ENCODE data around the gene SFMBT1.

Gene SFMBT1

DNA sequence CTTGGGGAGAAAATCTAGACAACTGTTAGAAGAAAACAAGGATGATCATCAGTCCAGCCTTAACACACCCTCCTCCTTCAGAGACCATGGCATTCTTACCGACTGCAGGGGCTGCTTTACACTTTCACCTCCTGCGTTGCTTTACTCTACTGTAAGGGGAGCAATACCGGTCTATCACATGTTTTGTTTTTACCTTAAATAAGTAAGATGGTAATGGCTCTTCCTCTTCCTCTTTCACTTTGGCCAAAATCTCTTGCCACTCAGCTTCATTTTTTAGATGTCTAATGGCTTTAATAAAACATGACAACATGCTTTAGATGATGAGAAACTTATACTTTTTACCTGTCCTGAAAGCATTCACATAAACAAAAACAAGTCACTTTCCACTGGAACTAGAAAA, 115.1 kb downstream of the SFMBT1 start:
- peak overlapping the region; percentile 22 for H3K4me2 ChIP-seq (ENCODE audit: low read length)
- no peaks in the 10 kb centered on the region for H3K27me3 ChIP-seq (ENCODE audit: control insufficient read depth, low read length)
- no peaks in the 10 kb centered on the region; the same call in 1 of the 2 replicates for H3K36me3 ChIP-seq (ENCODE audit: control insufficient read depth, low read length)
- no peaks in the 10 kb centered on the region for H3K9me2 ChIP-seq (replicated peaks; ENCODE audit: control insufficient read depth, low read length)
- H3K9me3 ChIP-seq (ENCODE audit: control insufficient read depth, insufficient read depth, low read length) = no peaks in the 10 kb centered on the region
- H3F3A ChIP-seq (ENCODE audit: control insufficient read depth, insufficient read depth) = no peaks in the 10 kb centered on the region
- TF ChIP-seq, protein P1, sequence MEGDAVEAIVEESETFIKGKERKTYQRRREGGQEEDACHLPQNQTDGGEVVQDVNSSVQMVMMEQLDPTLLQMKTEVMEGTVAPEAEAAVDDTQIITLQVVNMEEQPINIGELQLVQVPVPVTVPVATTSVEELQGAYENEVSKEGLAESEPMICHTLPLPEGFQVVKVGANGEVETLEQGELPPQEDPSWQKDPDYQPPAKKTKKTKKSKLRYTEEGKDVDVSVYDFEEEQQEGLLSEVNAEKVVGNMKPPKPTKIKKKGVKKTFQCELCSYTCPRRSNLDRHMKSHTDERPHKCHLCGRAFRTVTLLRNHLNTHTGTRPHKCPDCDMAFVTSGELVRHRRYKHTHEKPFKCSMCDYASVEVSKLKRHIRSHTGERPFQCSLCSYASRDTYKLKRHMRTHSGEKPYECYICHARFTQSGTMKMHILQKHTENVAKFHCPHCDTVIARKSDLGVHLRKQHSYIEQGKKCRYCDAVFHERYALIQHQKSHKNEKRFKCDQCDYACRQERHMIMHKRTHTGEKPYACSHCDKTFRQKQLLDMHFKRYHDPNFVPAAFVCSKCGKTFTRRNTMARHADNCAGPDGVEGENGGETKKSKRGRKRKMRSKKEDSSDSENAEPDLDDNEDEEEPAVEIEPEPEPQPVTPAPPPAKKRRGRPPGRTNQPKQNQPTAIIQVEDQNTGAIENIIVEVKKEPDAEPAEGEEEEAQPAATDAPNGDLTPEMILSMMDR (IDR thresholded peaks at IDR 0.05; ENCODE audit: low read depth, low read length, poor library complexity, severe bottlenecking) = no peak
- H3K27ac ChIP-seq (ENCODE audit: low read depth, low read length) = no peak overlapping the region
- H3K79me2 ChIP-seq (ENCODE audit: control insufficient read depth, low read length) = no peaks in the 10 kb centered on the region
- H3K4me3 ChIP-seq (ENCODE audit: low read length) = no peak overlapping the region
- no peaks in the 10 kb centered on the region for H4K20me1 ChIP-seq (ENCODE audit: control insufficient read depth, insufficient read depth, low read depth, low read length)
- H3K4me1 ChIP-seq (ENCODE audit: control insufficient read depth, low read length) = peaks cover 13% of the 10 kb centered on the region

DNA sequence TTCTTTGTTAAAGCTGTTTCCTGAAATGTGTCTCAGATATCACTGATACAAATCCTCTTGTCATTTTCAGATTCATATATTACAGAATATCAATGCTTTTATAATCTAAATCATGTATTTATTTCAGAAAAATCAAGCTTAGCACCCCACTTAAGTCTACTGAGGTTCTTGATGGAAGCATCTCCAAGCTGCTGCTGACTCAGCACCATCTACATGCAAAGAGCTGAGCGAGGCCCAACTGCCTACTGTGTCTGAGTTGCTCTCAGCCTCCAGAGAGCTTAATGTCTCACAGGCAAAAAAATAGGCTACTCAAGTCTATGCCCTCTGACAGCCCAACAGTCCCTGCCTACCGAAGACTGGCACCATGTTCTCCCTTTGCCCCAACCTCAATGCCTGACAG, 119.3 kb downstream of the SFMBT1 start:
- no peak overlapping the region for H3K4me3 ChIP-seq (ENCODE audit: low read length)
- H3K27ac ChIP-seq (ENCODE audit: low read depth, low read length) = no peak overlapping the region
- no peaks in the 10 kb centered on the region for H3K9me3 ChIP-seq (ENCODE audit: control insufficient read depth, insufficient read depth, low read length)
- no peaks in the 10 kb centered on the region for H3K27me3 ChIP-seq (ENCODE audit: control insufficient read depth, low read length)
- no peaks in the 10 kb centered on the region; the same call in 1 of the 2 replicates for H3K36me3 ChIP-seq (ENCODE audit: control insufficient read depth, low read length)
- H3K4me1 ChIP-seq (ENCODE audit: control insufficient read depth, low read length) = peaks cover 20% of the 10 kb centered on the region
- no peaks in the 10 kb centered on the region for H4K20me1 ChIP-seq (ENCODE audit: control insufficient read depth, insufficient read depth, low read depth, low read length)
- H3K79me2 ChIP-seq (ENCODE audit: control insufficient read depth, low read length) = no peaks in the 10 kb centered on the region
- H3F3A ChIP-seq (ENCODE audit: control insufficient read depth, insufficient read depth) = no peaks in the 10 kb centered on the region
- no peaks in the 10 kb centered on the region for H3K9me2 ChIP-seq (replicated peaks; ENCODE audit: control insufficient read depth, low read length)
- no peak for TF ChIP-seq EZH2phosphoT487 (IDR thresholded peaks at IDR 0.05; ENCODE audit: borderline replicate concordance, low read length)
- TF ChIP-seq, protein P1 (IDR thresholded peaks at IDR 0.05; ENCODE audit: low read depth, low read length, poor library complexity, severe bottlenecking) = no peak
- H3K4me2 ChIP-seq (ENCODE audit: low read length) = no peak overlapping the region

DNA sequence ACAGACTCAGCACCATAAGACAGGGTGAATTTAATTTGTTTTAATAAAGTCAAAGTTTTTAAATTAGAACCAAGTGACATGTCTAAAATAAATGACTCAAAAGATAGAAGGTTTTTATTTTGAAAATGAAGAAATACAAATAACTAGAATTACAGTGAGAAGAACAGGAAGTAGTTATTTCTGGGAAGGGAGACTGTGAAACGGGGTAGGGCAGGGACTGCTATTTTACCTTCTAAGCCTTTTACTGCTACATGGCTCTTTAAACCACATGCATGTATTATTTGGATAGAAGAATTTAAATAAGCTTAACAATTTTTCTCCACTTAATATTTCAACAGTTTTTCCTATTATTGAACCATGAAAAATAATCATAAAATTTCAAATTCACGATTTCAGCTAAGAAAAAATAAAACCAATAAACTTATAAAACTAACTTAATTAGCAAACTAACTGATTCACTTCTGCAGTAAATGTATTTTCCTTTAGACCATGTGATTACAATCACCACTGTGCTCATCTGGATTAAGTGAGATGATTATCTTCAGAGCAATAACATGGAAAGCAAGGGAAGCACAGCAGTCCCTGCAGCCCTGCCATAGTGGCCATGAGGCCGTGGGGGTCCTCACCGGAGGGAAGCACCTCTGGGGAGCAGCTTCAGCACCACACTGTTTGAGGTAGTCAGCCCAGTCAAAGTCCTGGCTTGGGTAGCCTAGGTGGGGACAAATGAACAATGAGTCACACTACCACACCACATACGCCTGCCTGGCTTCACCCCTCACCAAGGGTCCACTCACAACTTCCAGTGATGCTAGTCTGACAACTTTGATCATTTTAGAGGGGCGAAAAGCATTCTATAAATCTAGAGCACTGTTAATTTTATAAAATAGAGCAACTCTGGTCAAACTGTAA, 120.2 kb downstream of the SFMBT1 start:
- TF ChIP-seq EZH2phosphoT487 (IDR thresholded peaks at IDR 0.05; ENCODE audit: borderline replicate concordance, low read length) = no peak
- TF ChIP-seq, protein P1 (IDR thresholded peaks at IDR 0.05; ENCODE audit: low read depth, low read length, poor library complexity, severe bottlenecking) = no peak
- Histone ChIP-seq H3K4me1 (ENCODE audit: control insufficient read depth, low read length) (peaks cover 14% of the 10 kb centered on the region), H3K4me2 (ENCODE audit: low read length) (no peak overlapping the region), H3K4me3 (ENCODE audit: low read length) (no peak overlapping the region), H4K20me1 (ENCODE audit: control insufficient read depth, insufficient read depth, low read depth, low read length) (no peaks in the 10 kb centered on the region), H3F3A (ENCODE audit: control insufficient read depth, insufficient read depth) (no peaks in the 10 kb centered on the region), H3K36me3 (ENCODE audit: control insufficient read depth, low read length) (no peaks in the 10 kb centered on the region; the same call in none of the 2 replicates), H3K27ac (ENCODE audit: low read depth, low read length) (no peak overlapping the region), H3K9me3 (ENCODE audit: control insufficient read depth, insufficient read depth, low read length) (no peaks in the 10 kb centered on the region), H3K27me3 (ENCODE audit: control insufficient read depth, low read length) (no peaks in the 10 kb centered on the region), H3K9me2 (replicated peaks; ENCODE audit: control insufficient read depth, low read length) (no peaks in the 10 kb centered on the region), H3K79me2 (ENCODE audit: control insufficient read depth, low read length) (no peaks in the 10 kb centered on the region)
